Hepatocyte (in vitro differentiated cells): Measurements from ENCODE around the gene OAF. TPM values are rescaled to one million over a fixed set of nuclear protein-coding genes. Genes with fewer than 3 reads are reported as not detected.
"Not testable (repeated sequence)": the region's sequence is repeated elsewhere in the genome, so short reads cannot be mapped to it uniquely, and the experiment has no call there.

ENCODE experiments used
- DNase-seq: peaks from one replicate; pipeline ENCODE4 v3.0.0-alpha.2; 2016; ENCODE audit warnings: low spot score
- H2AFZ ChIP-seq: fragments of 200-600 bp; sonication (generic); 2 replicates; pipeline ENCODE4 v1.6.0; 2016; ENCODE audit warnings: antibody characterized with exemption, mild to moderate bottlenecking
- H3K27ac ChIP-seq: fragments of 200-600 bp; sonication (generic); 2 replicates; pipeline ENCODE4 v1.5.1; 2016; ENCODE audit warnings: mild to moderate bottlenecking
- H3K27me3 ChIP-seq: fragments of 200-600 bp; sonication (generic); 2 replicates; pipeline ENCODE4 v1.6.1; 2016
- H3K36me3 ChIP-seq: fragments of 200-600 bp; sonication (generic); replicated peaks from 2 replicates; pipeline ENCODE4 v1.5.1; 2016; ENCODE audit warnings: low read depth; ENCODE audit not compliant: insufficient read depth
- H3K4me1 ChIP-seq: fragments of 200-600 bp; sonication (generic); 2 replicates; pipeline ENCODE4 v1.5.1; 2016; ENCODE audit warnings: mild to moderate bottlenecking, moderate library complexity; ENCODE audit not compliant: insufficient read depth
- H3K4me2 ChIP-seq: fragments of 200-600 bp; sonication (generic); 2 replicates; pipeline ENCODE4 v1.6.0; 2016
- H3K4me3 ChIP-seq: fragments of 200-600 bp; sonication (generic); 2 replicates; pipeline ENCODE4 v1.5.1; 2016; ENCODE audit warnings: mild to moderate bottlenecking
- H3K79me2 ChIP-seq: fragments of 200-600 bp; sonication (generic); 2 replicates; pipeline ENCODE4 v1.6.0; 2017; ENCODE audit warnings: mild to moderate bottlenecking
- H3K9me2 ChIP-seq: fragments of 200-600 bp; sonication (generic); replicated peaks from 2 replicates; pipeline ENCODE4 v1.6.0; 2017; ENCODE audit warnings: mild to moderate bottlenecking; ENCODE audit not compliant: insufficient read depth
- H3K9me3 ChIP-seq: fragments of 200-600 bp; sonication (generic); 2 replicates; pipeline ENCODE4 v1.5.1; 2016; ENCODE audit warnings: low read depth, mild to moderate bottlenecking
- H4K20me1 ChIP-seq: fragments of 200-600 bp; sonication (generic); 2 replicates; pipeline ENCODE4 v1.6.0; 2016; ENCODE audit warnings: mild to moderate bottlenecking; ENCODE audit not compliant: insufficient read depth, poor library complexity, severe bottlenecking
- CTCF ChIP-seq: fragments of 200-600 bp; sonication (generic); IDR thresholded peaks from 2 replicates; pipeline ENCODE4 v1.5.1; 2016; ENCODE audit warnings: antibody characterized with exemption, mild to moderate bottlenecking; ENCODE audit not compliant: poor library complexity
- EZH2 ChIP-seq: fragments of 200-600 bp; sonication (generic); IDR thresholded peaks from 2 replicates; pipeline ENCODE4 v1.6.1; 2016; ENCODE audit warnings: antibody characterized with exemption, mild to moderate bottlenecking, borderline replicate concordance
- EZH2phosphoT487 ChIP-seq: fragments of 200-600 bp; sonication (generic); IDR thresholded peaks from one replicate; pipeline ENCODE4 v1.6.1; 2018; ENCODE audit warnings: antibody characterized with exemption, mild to moderate bottlenecking, low read depth, moderate library complexity; ENCODE audit not compliant: unreplicated experiment, severe bottlenecking
- WGBS: methylation state at CpG from one replicate; pipeline ENCODE4 v1.1.6; 2016; ENCODE audit warnings: low lambda C conversion rate; ENCODE audit errors: missing lambda C conversion rate; 5-methylcytosine and 5-hydroxymethylcytosine counted together
- polyA plus RNA-seq: library from polyadenylated mRNA; unstranded; fragments of >200 nt; fragmentation: Nextera tagmentation; extraction: Ambion mirVana; gene quantifications from 2 replicates; pipeline ENCODE4 v1.2.1, GENCODE V29; 2016
- total RNA-seq: library from RNA; depleted of rRNA; stranded (reverse); fragments of >200 nt; gene quantifications from 2 replicates; pipeline ENCODE4 v1.2.3, GENCODE V29; 2014

The OAF gene
- total and polyA plus RNA-seq, 2 experiments from 2014 or later, result 63.9 to 102 TPM

GRCh38 chr11:120249279-120250262 lies 38.7 kb downstream of the OAF start:
- TF ChIP-seq CTCF, result no peak
- TF ChIP-seq EZH2, result no peak
- no peak for TF ChIP-seq EZH2phosphoT487
- Histone ChIP-seq H2AFZ (no peak overlapping the region), H4K20me1 (no peaks in the 10 kb centered on the region), H3K79me2 (no peaks in the 10 kb centered on the region), H3K4me3 (no peak overlapping the region), H3K9me2 (no peaks in the 10 kb centered on the region), H3K4me2 (no peak overlapping the region), H3K4me1 (no peaks in the 10 kb centered on the region), H3K27ac (no peak overlapping the region), H3K27me3 (peaks cover 63% of the 10 kb centered on the region), H3K9me3 (no peaks in the 10 kb centered on the region), H3K36me3 (no peaks in the 10 kb centered on the region)
- 90% methylated on average over 8 of the region's 8 CpGs for WGBS
- no peak for DNase-seq

GRCh38 chr11:120253377-120253776 lies 42.5 kb downstream of the OAF start:
- not testable (repeated sequence) for H3K36me3 ChIP-seq, H3K4me2 ChIP-seq, H3K4me1 ChIP-seq, DNase-seq, H3K79me2 ChIP-seq, H3K9me2 ChIP-seq, H4K20me1 ChIP-seq, H3K4me3 ChIP-seq, H2AFZ ChIP-seq, H3K9me3 ChIP-seq, H3K27ac ChIP-seq
- peaks cover 67% of the 10 kb centered on the region for H3K27me3 ChIP-seq
- WGBS, result 94% methylated on average over 13 of the region's 13 CpGs

- TF ChIP-seq EZH2, result peak; percentile 45
- no peak for TF ChIP-seq CTCF
- 14% methylated on average over 13 of the region's 13 CpGs for WGBS
- no peaks in the 10 kb centered on the region for H3K4me1 ChIP-seq
- no peaks in the 10 kb centered on the region for H3K79me2 ChIP-seq
- no peak overlapping the region for H3K27ac ChIP-seq
- no peaks in the 10 kb centered on the region for H4K20me1 ChIP-seq
- no peak overlapping the region for H2AFZ ChIP-seq
- no peaks in the 10 kb centered on the region for H3K9me3 ChIP-seq
- no peaks in the 10 kb centered on the region for H3K36me3 ChIP-seq
- no peak overlapping the region for H3K4me2 ChIP-seq
- no peaks in the 10 kb centered on the region for H3K9me2 ChIP-seq
- peaks cover 59% of the 10 kb centered on the region for H3K27me3 ChIP-seq
- no peak for DNase-seq
- H3K4me3 ChIP-seq, result no peak overlapping the region
Observed at GRCh38 chr11:120254788-120255518, 44.1 kb downstream of the OAF start.

GRCh38 chr11:120255519-120255866 lies 44.7 kb downstream of the OAF start:
- Histone ChIP-seq H3K4me2 (no peak overlapping the region), H2AFZ (no peak overlapping the region)

More at GRCh38 chr11:120255519-120255866, 44.7 kb downstream of the OAF start:
- H3K4me1 ChIP-seq, result no peaks in the 10 kb centered on the region
- WGBS, result 4% methylated on average over 9 of the region's 9 CpGs
- H3K9me2 ChIP-seq, result no peaks in the 10 kb centered on the region
- H3K36me3 ChIP-seq, result no peaks in the 10 kb centered on the region
- H3K9me3 ChIP-seq, result no peaks in the 10 kb centered on the region
- no peaks in the 10 kb centered on the region for H4K20me1 ChIP-seq
- TF ChIP-seq EZH2 (no peak), EZH2phosphoT487 (no peak), CTCF (no peak)
- DNase-seq, result no peak
- H3K4me3 ChIP-seq, result no peak overlapping the region
- no peak overlapping the region for H3K27ac ChIP-seq
- no peaks in the 10 kb centered on the region for H3K79me2 ChIP-seq
- peaks cover 57% of the 10 kb centered on the region for H3K27me3 ChIP-seq
